NCI-H526 treated with DMSO at 0.1 percent for 48 hours (cell line): ENCODE measurements around the gene SH2D6.
"Not testable (repeated sequence)": the region's sequence is repeated elsewhere in the genome, so short reads cannot be mapped to it uniquely, and the experiment has no call there.

Source experiments
- DNase-seq: peaks from one replicate; lab custom pipeline; 2025; lab: John Stamatoyannopoulos, UW

The SH2D6 gene

GRCh38 chr2:85470850-85471800 is 52.6 kb downstream of the SH2D6 start:
- peak; percentile 19 for DNase-seq

DNA sequence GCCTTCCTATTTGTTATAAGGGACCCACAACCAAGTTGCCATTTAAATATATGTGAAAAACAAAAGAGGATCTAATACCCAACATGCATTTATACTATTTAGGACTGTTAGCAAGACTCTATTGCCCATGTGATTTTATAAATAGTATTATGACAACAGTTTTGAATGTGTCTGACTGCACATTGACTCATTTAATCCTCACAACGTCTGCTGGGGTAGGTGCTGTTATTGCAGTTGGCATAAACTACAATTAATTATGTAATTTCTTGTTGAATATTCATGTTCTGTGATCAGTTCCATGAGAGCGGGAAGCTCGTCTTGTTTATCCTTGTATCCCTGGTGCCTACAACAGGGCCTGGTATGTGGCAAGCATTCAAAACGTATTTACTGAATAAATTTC is 53.7 kb downstream of the SH2D6 start:
- no peak for DNase-seq

- no peak for DNase-seq
Measured at GRCh38 chr2:85475799-85476490, 57.4 kb downstream of the SH2D6 start.

- DNase-seq: no peak
Measured at GRCh38 chr2:85476624-85477023, 58.1 kb downstream of the SH2D6 start.

DNA sequence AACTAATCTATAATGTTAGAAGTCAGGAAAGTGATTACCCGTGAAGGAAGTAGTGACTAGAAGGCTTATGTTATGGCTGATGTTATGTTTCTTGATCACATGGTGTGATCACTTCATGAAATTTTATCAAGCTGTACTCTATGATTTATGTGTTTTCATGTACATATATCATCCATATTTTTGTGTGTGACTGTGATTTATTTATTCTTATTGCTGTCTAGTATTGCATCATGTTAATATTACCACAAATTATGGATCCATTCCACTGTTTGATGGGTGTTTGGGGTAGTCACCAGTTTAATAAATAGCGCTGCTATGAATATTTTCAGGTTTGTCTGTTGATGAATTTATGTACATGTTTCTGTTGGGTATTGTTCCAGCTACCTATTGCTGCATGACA is 59.4 kb downstream of the SH2D6 start:
- DNase-seq: no peak

DNA sequence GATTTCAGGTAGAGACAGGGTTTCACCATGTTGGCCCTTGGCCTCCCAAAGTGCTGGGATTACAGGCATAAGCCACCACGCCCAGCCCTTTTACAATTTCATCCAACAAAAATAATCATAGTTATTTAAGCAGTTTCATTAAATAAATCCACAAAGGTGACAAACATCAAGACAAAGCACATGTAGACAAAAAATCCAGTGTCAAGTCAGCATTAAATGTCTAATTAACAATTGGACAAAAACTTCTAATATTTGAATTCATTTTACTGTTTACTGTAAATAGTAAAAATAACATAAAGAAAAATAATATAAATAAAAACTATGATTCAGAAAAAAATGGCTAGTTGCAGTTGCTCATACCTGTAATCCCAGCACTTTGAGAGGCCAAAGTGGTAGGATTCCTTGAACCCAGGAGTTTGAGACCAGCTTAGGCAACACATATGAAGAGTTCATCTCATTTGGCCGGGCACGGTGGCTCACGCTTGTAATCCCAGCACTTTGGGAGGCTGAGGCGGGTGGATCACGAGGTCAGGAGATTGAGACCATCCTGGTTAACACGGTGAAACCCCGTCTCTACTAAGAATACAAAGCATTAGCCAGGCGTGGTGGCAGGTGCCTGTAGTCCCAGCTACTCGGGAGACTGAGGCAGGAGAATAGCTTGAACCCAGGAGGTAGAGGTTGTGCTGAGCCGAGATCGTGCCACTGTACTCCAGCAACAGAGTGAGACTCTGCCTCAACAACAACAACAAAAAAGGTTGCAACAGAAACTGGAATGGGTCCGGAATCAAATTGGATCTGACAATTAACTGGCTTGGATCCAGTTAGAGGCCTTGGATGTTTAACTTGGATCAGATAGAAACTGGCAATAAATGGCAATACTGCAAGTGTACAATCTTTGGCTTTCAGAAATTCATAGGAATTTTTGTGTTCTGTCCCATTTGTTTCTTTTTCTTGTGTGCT is 63.6 kb downstream of the SH2D6 start:
- no peak for DNase-seq

DNA sequence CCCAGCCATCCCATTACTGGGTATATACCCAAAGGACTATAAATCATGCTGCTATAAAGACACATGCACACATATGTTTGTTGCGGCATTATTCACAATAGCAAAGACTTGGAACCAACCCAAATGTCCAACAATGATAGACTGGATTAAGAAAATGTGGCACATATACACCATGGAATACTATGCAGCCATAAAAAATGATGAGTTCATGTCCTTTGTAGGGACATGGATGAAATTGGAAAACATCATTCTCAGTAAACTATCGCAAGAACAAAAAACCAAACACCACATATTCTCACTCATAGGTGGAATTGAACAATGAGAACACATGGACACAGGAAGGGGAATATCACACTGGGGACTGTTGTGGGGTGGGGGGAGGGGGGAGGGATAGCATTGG is 66.1 kb downstream of the SH2D6 start:
- DNase-seq: not testable (repeated sequence)

DNA sequence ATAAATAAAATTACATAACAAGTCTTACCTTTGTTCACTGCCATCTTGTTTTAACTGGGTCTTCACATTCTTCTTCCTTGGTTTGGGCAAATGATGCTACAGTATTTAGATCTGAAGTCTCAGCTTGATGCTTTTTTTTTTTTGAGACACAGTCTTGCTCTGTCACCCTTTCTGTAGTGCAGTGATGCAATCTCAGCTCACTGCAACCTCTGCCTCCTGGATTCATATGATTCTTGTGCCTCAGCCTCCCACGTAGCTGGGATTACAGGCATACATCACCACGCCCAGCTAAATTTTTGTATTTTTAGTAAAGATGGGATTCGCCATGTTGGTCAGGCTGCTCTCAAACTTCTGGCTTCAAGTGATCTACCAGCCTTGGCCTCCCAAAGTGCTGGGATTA is 67.3 kb downstream of the SH2D6 start:
- no peak for DNase-seq
